Astrocyte of the cerebellum (primary cell): Measurements from ENCODE around the gene VTI1A.

ENCODE experiments used
- DNase-seq: peaks from one replicate; pipeline ENCODE4 v3.0.0-alpha.2; 2011; ENCODE audit warnings: low read depth
- H3K4me3 ChIP-seq: 2 replicates; pipeline ENCODE4 v1.5.1; 2011; ENCODE audit warnings: mild to moderate bottlenecking, low read depth, low read length, moderate library complexity
- in situ Hi-C: cut with HindIII; loops from 2 replicates; pipeline ENCODE4 v1.10.0; 2017; ENCODE audit warnings: low sequenced_read_pairs
- TF ChIP-seq, protein P1 (sequence below): IDR thresholded peaks from 2 replicates; pipeline ENCODE4 v1.5.1; 2012; ENCODE audit warnings: low read length, low read depth, moderate library complexity, mild to moderate bottlenecking; ENCODE audit errors: missing control alignments

VTI1A gene

DNA sequence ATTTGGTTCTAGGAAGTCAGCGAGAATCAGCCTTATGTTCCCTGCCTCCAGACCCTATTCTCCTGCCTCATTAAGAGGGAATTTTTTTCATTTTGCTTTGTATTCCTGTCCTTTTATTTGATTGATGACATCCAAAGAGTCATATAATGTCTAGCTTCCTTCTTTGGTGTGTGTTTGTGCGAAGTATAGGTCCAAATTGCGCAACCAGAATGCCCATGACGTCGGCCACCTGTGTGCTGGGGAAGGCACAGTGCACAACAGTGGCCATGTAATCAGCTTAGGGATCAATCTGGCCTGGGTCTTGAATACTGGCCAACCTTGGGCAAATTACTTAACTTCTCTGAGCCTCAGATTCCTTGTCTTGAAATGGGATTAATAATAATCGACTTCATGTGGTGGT lies 206.2 kb downstream of the VTI1A start:
- TF ChIP-seq, protein P1, sequence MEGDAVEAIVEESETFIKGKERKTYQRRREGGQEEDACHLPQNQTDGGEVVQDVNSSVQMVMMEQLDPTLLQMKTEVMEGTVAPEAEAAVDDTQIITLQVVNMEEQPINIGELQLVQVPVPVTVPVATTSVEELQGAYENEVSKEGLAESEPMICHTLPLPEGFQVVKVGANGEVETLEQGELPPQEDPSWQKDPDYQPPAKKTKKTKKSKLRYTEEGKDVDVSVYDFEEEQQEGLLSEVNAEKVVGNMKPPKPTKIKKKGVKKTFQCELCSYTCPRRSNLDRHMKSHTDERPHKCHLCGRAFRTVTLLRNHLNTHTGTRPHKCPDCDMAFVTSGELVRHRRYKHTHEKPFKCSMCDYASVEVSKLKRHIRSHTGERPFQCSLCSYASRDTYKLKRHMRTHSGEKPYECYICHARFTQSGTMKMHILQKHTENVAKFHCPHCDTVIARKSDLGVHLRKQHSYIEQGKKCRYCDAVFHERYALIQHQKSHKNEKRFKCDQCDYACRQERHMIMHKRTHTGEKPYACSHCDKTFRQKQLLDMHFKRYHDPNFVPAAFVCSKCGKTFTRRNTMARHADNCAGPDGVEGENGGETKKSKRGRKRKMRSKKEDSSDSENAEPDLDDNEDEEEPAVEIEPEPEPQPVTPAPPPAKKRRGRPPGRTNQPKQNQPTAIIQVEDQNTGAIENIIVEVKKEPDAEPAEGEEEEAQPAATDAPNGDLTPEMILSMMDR = no peak
- in situ Hi-C loops = no loop called here
- H3K4me3 ChIP-seq = no peak overlapping the region
- DNase-seq = no peak

GRCh38 chr10:112653851-112654250 lies 206.8 kb downstream of the VTI1A start:
- no peak for DNase-seq
- TF ChIP-seq, protein P1 = no peak
- no peak overlapping the region for H3K4me3 ChIP-seq
- in situ Hi-C loops = no loop called here

DNA sequence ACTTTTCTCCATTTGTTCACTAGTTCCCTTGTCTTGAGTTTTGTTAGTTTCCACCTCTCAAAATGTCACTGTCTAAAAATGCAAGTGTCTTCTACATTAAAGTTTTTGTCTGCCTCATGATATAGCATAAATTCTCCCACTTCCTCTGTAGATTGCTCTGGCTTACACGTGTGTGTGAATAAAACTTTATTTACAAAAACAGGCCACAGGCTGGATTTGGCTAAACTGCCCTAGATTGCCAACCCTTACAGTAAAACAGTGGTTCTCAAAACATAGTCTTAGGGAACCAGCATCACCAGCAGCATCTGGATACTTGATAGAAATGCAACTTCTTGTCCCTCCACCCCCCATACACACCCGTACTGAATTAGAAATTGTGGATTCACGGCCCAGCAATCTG lies 207.8 kb downstream of the VTI1A start:
- in situ Hi-C loops = no loop called here
- H3K4me3 ChIP-seq = no peak overlapping the region

DNA sequence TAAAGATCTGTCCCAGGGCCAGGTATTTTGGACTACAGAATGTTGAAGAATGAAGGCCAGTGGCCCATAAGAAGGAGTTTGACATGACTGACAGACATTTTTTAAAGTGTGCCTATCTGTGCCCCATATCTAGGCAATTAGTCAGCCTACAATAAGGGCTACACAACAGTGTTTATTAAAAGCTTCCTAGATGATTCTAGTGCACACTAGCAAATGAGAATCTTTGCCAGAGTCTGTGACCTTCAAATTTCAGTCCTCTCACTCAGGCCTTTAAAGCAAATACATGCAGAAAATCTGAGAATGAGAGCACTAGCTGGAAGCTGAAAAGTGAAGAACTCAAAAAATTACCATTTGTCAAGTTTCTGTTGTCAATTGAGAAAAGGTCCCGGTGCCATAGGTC lies 208.7 kb downstream of the VTI1A start:
- in situ Hi-C loops = no loop called here
- TF ChIP-seq, protein P1 = no peak
- H3K4me3 ChIP-seq = no peak overlapping the region
- no peak for DNase-seq

More for the DNA sequence above, 207.8 kb downstream of the VTI1A start:
- DNase-seq = no peak
- TF ChIP-seq, protein P1 = no peak

DNA sequence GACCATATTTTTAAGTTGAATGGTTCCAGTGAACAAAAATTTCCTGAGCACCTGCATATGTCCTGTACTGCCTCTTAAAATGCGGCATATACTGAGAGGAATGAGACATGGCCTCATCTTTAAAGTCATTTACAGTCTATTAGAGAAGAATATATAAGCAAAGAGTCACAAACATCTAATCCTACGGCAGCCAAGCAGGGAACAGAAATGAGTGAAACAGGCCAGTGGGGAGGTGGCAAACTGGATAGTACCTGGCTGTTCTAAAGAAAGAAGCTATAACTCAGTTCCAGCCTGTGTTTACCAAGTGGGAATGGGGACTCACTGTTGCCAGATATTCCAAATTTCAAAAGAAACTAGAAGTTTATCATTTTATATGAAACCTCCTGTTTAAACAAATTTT lies 211.4 kb downstream of the VTI1A start:
- in situ Hi-C loops = no loop called here
- DNase-seq = no peak
- TF ChIP-seq, protein P1 = no peak

DNA sequence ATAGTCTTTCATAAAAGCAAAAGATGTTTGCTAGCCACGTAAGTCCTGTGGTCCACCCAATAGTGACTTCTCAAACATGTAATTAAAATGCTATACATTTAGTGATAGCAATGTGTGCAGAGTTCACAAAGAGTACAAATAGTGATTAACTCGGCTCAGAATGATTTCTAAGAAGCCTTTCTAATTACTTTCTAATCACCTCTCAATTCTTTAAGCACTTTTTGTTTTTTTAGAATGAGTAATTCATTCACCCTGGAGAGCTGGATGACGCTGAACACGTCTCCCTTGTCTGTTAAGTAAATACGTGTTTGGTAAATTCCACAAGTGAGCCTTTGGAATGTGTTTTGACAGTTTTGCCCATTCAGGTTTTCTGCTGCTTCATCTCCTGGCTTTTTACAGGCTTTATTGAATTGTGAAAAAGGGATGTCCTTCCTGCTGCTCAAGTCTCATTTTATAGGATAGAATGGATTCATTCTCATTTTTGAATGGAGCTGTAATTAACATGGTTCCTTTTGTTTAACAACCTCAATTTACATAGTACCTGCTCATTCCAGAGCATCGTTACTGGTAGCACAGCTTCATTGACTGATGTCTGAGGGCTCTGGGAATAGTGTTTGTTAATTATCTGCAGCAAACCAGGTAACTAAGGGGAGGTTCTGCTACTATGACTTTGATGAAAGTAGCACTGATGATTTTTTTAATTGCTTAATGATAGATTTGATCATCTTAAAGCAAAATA lies 212.1 kb downstream of the VTI1A start:
- no peak for DNase-seq
- TF ChIP-seq, protein P1 = no peak
- H3K4me3 ChIP-seq = no peak overlapping the region
- in situ Hi-C loops = no loop called here

More for the DNA sequence above, 211.4 kb downstream of the VTI1A start:
- H3K4me3 ChIP-seq = no peak overlapping the region
